Measurements from ENCODE around the gene ALDH3A2.

Gene ALDH3A2

GRCh38 chr17:19719355-19720209 lies 71.0 kb downstream of the ALDH3A2 start:
- POLR2A ChIA-PET: no interaction called here
- Histone ChIP-seq H3K4me1 (ENCODE audit: control insufficient read depth, insufficient read depth, low read length) (no peaks in the 10 kb centered on the region), H3K4me3 (ENCODE audit: low read depth, low read length) (no peak overlapping the region), H3K27ac (ENCODE audit: extremely low read depth, low read depth, low read length) (no peak overlapping the region), H3K36me3 (ENCODE audit: control insufficient read depth in 2 of 2, insufficient read depth in 1 of 2, low read length in 2 of 2) (no peaks in the 10 kb centered on the region), H3K9me3 (ENCODE audit: control insufficient read depth, insufficient read depth, low read depth, low read length) (no peaks in the 10 kb centered on the region)
- CTCF ChIA-PET: interaction anchor here (0.6 to 2.0 kb wide), 11 partner anchors 8 to 357 kb away, joined by 3 to 9 read pairs (median 3); partner anchors contain the start of gene B9D1
- TF ChIP-seq KLF9 (tag by site-specific recombination; IDR thresholded peaks at IDR 0.05; ENCODE audit: low read depth): no peak
- TF ChIP-seq KLF1 (tag by site-specific recombination; IDR thresholded peaks at IDR 0.05): no peak
- TF ChIP-seq ZIC2 (tag by site-specific recombination; IDR thresholded peaks at IDR 0.05): peak; percentile 14; the same call in 1 of the 2 replicates
- no peak for TF ChIP-seq IKZF3 (tag by site-specific recombination; IDR thresholded peaks at IDR 0.05)
- TF ChIP-seq GLIS2 (tag by site-specific recombination; IDR thresholded peaks at IDR 0.05): 0 out of 2 replicates have a peak, but pooled peaks have one; percentile 25

- CTCF ChIA-PET: interaction anchor here (0.7 to 2.0 kb wide), 4 partner anchors 8 to 207 kb away, joined by 3 to 9 read pairs (median 4); no protein-coding TSS in a partner anchor
- no peaks in the 10 kb centered on the region for H3K4me1 ChIP-seq (ENCODE audit: control insufficient read depth, insufficient read depth, low read length)
- no peak overlapping the region for H3K27ac ChIP-seq (ENCODE audit: extremely low read depth, low read depth, low read length)
- POLR2A ChIA-PET: no interaction called here
- no peaks in the 10 kb centered on the region for H3K36me3 ChIP-seq (ENCODE audit: control insufficient read depth in 2 of 2, insufficient read depth in 1 of 2, low read length in 2 of 2)
- H3K9me3 ChIP-seq (ENCODE audit: control insufficient read depth, insufficient read depth, low read depth, low read length): no peaks in the 10 kb centered on the region
- H3K4me3 ChIP-seq (ENCODE audit: low read depth, low read length): no peak overlapping the region
- TF ChIP-seq ZNF837 (tag by site-specific recombination; IDR thresholded peaks at IDR 0.05): no peak
- TF ChIP-seq ZNF19 (tag by site-specific recombination; IDR thresholded peaks at IDR 0.05; ENCODE audit: low read depth): no peak
- no peak for TF ChIP-seq GLI4 (tag by site-specific recombination; IDR thresholded peaks at IDR 0.05)
- no peak for TF ChIP-seq ZNF2 (tag by site-specific recombination; IDR thresholded peaks at IDR 0.05)
- no peak for TF ChIP-seq ZFP3 (tag by site-specific recombination; IDR thresholded peaks at IDR 0.05; ENCODE audit: low read depth)
- no peak for TF ChIP-seq ZNF114 (tag by site-specific recombination; IDR thresholded peaks at IDR 0.05)
- no peak for TF ChIP-seq ZNF626 (tag by site-specific recombination; IDR thresholded peaks at IDR 0.05)
- no peak for TF ChIP-seq ZNF791 (tag by site-specific recombination; IDR thresholded peaks at IDR 0.05)
- no peak for TF ChIP-seq ZNF121 (tag by site-specific recombination; IDR thresholded peaks at IDR 0.05)
- TF ChIP-seq ZNF350 (tag by site-specific recombination; IDR thresholded peaks at IDR 0.05): no peak
- no peak for TF ChIP-seq PRDM6 (tag by site-specific recombination; IDR thresholded peaks at IDR 0.05)
- no peak for TF ChIP-seq ZXDB (tag by site-specific recombination; IDR thresholded peaks at IDR 0.05)
- no peak for TF ChIP-seq CTCF (tag by site-specific recombination; IDR thresholded peaks at IDR 0.05)
- TF ChIP-seq ZNF174 (tag by site-specific recombination; IDR thresholded peaks at IDR 0.05): no peak
- TF ChIP-seq ZNF148 (tag by site-specific recombination; IDR thresholded peaks at IDR 0.05; ENCODE audit: borderline replicate concordance): no peak
- TF ChIP-seq ZNF571 (tag by site-specific recombination; IDR thresholded peaks at IDR 0.05): no peak
- no peak for TF ChIP-seq OVOL3 (tag by site-specific recombination; IDR thresholded peaks at IDR 0.05)
- no peak for TF ChIP-seq ZNF549 (tag by site-specific recombination; IDR thresholded peaks at IDR 0.05)
- TF ChIP-seq KLF10 (tag by site-specific recombination; IDR thresholded peaks at IDR 0.05): no peak
Observed at GRCh38 chr17:19720210-19720475, 71.6 kb downstream of the ALDH3A2 start.
